Measurements from ENCODE around the gene OSGIN1. TPM values are rescaled to one million over a fixed set of nuclear protein-coding genes. Genes with fewer than 3 reads are reported as not detected.

The OSGIN1 gene
- polyA plus RNA-seq, 6 donors from 2014 or later: 0.20 to 0.85 (median 0.24) TPM; not detected in 3

GRCh38 chr16:83931556-83931955 is 21.5 kb upstream of the OSGIN1 start:
- Mint-ChIP-seq H3K27me3 (no peaks in the 10 kb centered on the region), H3K4me3 (no peak overlapping the region), H3K4me1 (peaks cover 1 to 4% (median 2%) of the 10 kb centered on the region in 3 donors), H3K9me3 (no peaks in the 10 kb centered on the region), H3K27ac (no peak overlapping the region), H3K36me3 (peaks cover 0 to 9% of the 10 kb centered on the region in 2 donors)
- ATAC-seq (ENCODE audit: low read depth in 2 of 2) (no peak), DNase-seq (no peak)

DNA sequence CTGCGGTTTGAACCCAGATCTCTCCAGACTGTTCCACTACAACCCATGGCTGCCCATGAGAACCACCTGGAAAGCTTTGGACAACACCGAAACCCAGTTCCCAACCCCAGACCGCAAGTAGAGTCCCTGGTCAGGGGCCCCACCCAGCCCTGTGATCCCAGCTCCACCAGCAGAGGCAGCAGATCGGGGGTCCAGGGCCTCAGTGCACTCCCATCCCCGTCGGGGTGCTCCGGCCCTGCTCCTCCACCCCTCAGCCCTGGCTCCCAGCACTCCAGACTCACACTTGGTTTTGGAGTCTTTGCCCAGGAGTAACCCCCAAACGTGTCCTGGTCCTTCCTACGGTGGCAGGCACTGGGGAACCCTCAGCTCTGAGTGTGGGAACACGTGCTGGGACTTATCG is 20.7 kb upstream of the OSGIN1 start:
- Mint-ChIP-seq H3K4me1 (peaks cover 0 to 4% (median 0%) of the 10 kb centered on the region in 3 donors), H3K36me3 (peaks cover 0 to 15% of the 10 kb centered on the region in 2 donors), H3K27ac (no peak overlapping the region), H3K27me3 (no peaks in the 10 kb centered on the region), H3K4me3 (no peak overlapping the region), H3K9me3 (no peaks in the 10 kb centered on the region)
- ATAC-seq (ENCODE audit: low read depth in 2 of 2) (no peak), DNase-seq (no peak)

GRCh38 chr16:83932955-83933673 is 19.9 kb upstream of the OSGIN1 start:
- DNase-seq (no peak), ATAC-seq (ENCODE audit: low read depth in 2 of 2) (no peak)
- H3K9me3 Mint-ChIP-seq: no peaks in the 10 kb centered on the region
- H3K27me3 Mint-ChIP-seq: no peaks in the 10 kb centered on the region
- no peak overlapping the region for H3K27ac Mint-ChIP-seq
- H3K4me1 Mint-ChIP-seq: peaks cover 0 to 4% (median 0%) of the 10 kb centered on the region in 3 donors
- H3K36me3 Mint-ChIP-seq: peaks cover 0 to 18% of the 10 kb centered on the region in 2 donors
- no peak overlapping the region for H3K4me3 Mint-ChIP-seq

DNA sequence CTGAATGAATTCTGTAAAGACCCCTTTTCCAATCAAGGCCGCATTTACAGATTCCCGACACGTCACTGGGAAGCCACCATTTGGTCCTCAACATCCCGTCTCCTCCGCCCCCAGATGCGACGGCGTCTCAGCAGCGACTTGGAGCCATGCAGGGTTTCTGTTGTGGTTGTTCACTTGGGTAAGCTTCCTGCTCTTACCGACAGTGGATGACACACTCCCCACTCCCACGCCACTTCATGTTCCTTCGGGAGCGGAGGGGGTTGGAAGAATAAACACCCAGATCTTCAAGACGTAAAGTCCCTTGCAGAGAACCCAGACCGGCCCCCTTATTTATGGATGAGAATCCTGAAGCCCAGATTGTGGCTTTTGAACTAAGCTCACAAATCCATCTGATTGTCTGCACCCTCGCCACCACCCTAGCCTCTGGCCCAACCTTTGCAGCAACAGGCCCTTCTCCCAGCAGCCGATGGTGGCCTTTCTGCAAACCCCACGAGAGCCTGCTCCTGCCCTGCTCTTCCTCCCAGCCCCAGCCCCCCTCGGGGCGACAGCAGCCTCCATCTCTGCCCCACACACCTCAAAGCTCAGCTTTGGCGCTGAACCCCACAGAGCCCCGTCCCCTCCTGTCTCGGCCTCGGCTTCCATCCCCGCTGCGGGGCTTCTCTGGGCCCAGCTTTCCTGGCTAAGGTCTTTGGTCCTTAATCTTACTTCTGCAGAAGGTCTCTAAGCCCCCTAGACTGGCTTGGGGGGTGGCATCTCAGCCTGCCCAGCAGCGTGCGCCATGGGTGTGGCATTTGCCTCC is 19.0 kb upstream of the OSGIN1 start:
- peaks cover 0 to 4% (median under 1%) of the 10 kb centered on the region in 3 donors for H3K4me1 Mint-ChIP-seq
- no peak for ATAC-seq (ENCODE audit: low read depth in 2 of 2)
- DNase-seq: no peak
- no peaks in the 10 kb centered on the region for H3K27me3 Mint-ChIP-seq
- H3K27ac Mint-ChIP-seq: no peak overlapping the region
- H3K4me3 Mint-ChIP-seq: no peak overlapping the region
- peaks cover 0 to 18% of the 10 kb centered on the region in 2 donors for H3K36me3 Mint-ChIP-seq
- H3K9me3 Mint-ChIP-seq: no peaks in the 10 kb centered on the region

GRCh38 chr16:83934684-83934977 is 18.4 kb upstream of the OSGIN1 start:
- H3K27me3 Mint-ChIP-seq: no peaks in the 10 kb centered on the region
- H3K4me3 Mint-ChIP-seq: no peak overlapping the region
- peaks cover 0 to 18% of the 10 kb centered on the region in 2 donors for H3K36me3 Mint-ChIP-seq
- peaks cover 4 to 5% (median 4%) of the 10 kb centered on the region in 3 donors for H3K4me1 Mint-ChIP-seq
- H3K27ac Mint-ChIP-seq: no peak overlapping the region
- H3K9me3 Mint-ChIP-seq: no peaks in the 10 kb centered on the region
- ATAC-seq (ENCODE audit: low read depth in 2 of 2) (no peak), DNase-seq (no peak)

- ATAC-seq (ENCODE audit: low read depth in 2 of 2) (no peak), DNase-seq (no peak)
- Mint-ChIP-seq H3K9me3 (no peaks in the 10 kb centered on the region), H3K4me3 (no peak overlapping the region), H3K27ac (peak overlapping the region in 1 of 6 donors; percentile 65), H3K4me1 (peaks cover 4 to 5% (median 4%) of the 10 kb centered on the region in 3 donors), H3K36me3 (peaks cover 0 to 18% of the 10 kb centered on the region in 2 donors), H3K27me3 (no peaks in the 10 kb centered on the region)
These were observed 17.8 kb upstream of the OSGIN1 start for GRCh38 chr16:83935005-83935857.

GRCh38 chr16:83935858-83936255 is 17.2 kb upstream of the OSGIN1 start:
- peaks cover 0 to 18% of the 10 kb centered on the region in 2 donors for H3K36me3 Mint-ChIP-seq
- ATAC-seq (ENCODE audit: low read depth in 2 of 2): no peak
- H3K27me3 Mint-ChIP-seq: no peaks in the 10 kb centered on the region
- DNase-seq: no peak
- H3K27ac Mint-ChIP-seq: no peak overlapping the region
- H3K4me1 Mint-ChIP-seq: peaks cover 7 to 9% (median 8%) of the 10 kb centered on the region in 3 donors
- H3K9me3 Mint-ChIP-seq: no peaks in the 10 kb centered on the region
- no peak overlapping the region for H3K4me3 Mint-ChIP-seq

- H3K4me1 Mint-ChIP-seq: peaks cover 7 to 11% (median 9%) of the 10 kb centered on the region in 3 donors
- ATAC-seq (ENCODE audit: low read depth in 2 of 2): no peak
These were observed 16.4 kb upstream of the OSGIN1 start for GRCh38 chr16:83936581-83937165.

GRCh38 chr16:83937267-83937666 is 15.8 kb upstream of the OSGIN1 start:
- Mint-ChIP-seq H3K27me3 (no peaks in the 10 kb centered on the region), H3K4me1 (peaks cover 7 to 11% (median 9%) of the 10 kb centered on the region in 3 donors), H3K36me3 (peaks cover 0 to 18% of the 10 kb centered on the region in 2 donors), H3K4me3 (no peak overlapping the region), H3K27ac (no peak overlapping the region), H3K9me3 (no peaks in the 10 kb centered on the region)
- ATAC-seq (ENCODE audit: low read depth in 2 of 2): no peak
- no peak for DNase-seq

More at GRCh38 chr16:83936581-83937165, 16.4 kb upstream of the OSGIN1 start:
- H3K27ac Mint-ChIP-seq: peak overlapping the region in 2 of 6 donors; percentile 44 to 74
- no peaks in the 10 kb centered on the region for H3K9me3 Mint-ChIP-seq
- no peak overlapping the region for H3K4me3 Mint-ChIP-seq
- peaks cover 0 to 18% of the 10 kb centered on the region in 2 donors for H3K36me3 Mint-ChIP-seq
- H3K27me3 Mint-ChIP-seq: no peaks in the 10 kb centered on the region
- DNase-seq: no peak

DNA sequence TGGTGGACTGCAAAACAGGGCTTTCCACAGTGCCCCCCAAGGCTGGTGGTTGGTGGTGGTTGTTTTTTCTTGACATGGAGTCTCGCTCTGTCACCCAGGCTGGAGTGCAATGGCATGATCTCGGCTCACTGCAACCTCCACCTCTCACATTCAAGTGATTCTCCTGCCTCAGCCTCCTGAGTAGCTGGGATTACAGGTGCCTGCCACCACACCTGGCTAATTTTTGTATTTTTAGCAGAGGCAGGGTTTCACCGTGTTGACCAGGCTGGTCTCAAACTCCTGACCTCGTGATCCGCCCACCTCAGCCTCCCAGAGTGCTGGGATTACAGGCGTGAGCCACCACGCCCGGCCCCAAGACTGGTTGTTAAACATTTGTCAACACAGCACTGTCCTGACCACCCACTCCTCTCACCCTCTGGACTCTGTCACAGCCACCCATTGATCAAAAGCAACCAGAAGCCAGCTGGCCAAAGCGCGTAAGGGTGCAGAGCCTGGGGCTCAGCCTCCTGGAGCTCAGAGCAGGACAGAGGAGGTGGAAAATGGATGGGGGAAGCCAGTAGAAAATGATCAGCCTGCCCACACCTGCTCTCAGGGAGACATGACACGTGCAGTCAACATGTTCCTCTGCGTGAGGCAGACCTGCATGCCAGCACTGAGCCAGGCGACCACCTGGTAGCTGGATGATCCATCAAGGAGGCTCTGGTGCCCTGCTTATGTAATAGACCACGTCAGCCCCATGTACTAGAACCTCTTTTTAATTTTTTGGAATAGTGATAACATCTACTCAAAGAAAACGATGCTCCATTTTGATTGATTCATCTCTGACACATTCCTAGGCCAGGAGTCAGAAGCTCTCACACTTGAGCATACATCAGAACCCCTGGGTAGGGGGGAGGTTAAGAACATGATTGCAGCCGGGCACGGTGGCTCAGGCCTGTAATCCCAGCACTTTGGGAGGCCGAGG is 14.8 kb upstream of the OSGIN1 start:
- ATAC-seq (ENCODE audit: low read depth in 2 of 2) (no peak), DNase-seq (no peak)
- Mint-ChIP-seq H3K4me1 (peaks cover 7 to 11% (median 9%) of the 10 kb centered on the region in 3 donors), H3K9me3 (no peaks in the 10 kb centered on the region), H3K4me3 (no peak overlapping the region), H3K27me3 (no peaks in the 10 kb centered on the region), H3K27ac (peak overlapping the region in 2 of 6 donors; percentile 32 to 49), H3K36me3 (peaks cover 0 to 18% of the 10 kb centered on the region in 2 donors)

GRCh38 chr16:83939266-83939855 is 13.7 kb upstream of the OSGIN1 start:
- Mint-ChIP-seq H3K9me3 (no peaks in the 10 kb centered on the region), H3K4me3 (no peak overlapping the region), H3K4me1 (peaks cover 5 to 11% (median 9%) of the 10 kb centered on the region in 3 donors), H3K27me3 (no peaks in the 10 kb centered on the region), H3K36me3 (peaks cover 0 to 18% of the 10 kb centered on the region in 2 donors), H3K27ac (peak overlapping the region in 2 of 6 donors; percentile 38 to 59)
- ATAC-seq (ENCODE audit: low read depth in 2 of 2): no peak
- no peak for DNase-seq

- Mint-ChIP-seq H3K9me3 (no peaks in the 10 kb centered on the region), H3K36me3 (peaks cover 0 to 12% of the 10 kb centered on the region in 2 donors), H3K4me3 (no peak overlapping the region), H3K4me1 (peaks cover 3 to 11% (median 9%) of the 10 kb centered on the region in 3 donors), H3K27me3 (no peaks in the 10 kb centered on the region), H3K27ac (no peak overlapping the region)
- no peak for DNase-seq
- no peak for ATAC-seq (ENCODE audit: low read depth in 2 of 2)
These were observed 12.9 kb upstream of the OSGIN1 start for GRCh38 chr16:83940119-83940518.

All from naive B cell (primary cell).